ENCODE results near the gene NPSR1. TPM values are rescaled to one million over a fixed set of nuclear protein-coding genes. Genes with fewer than 3 reads are reported as not detected.

The NPSR1 gene
- total RNA-seq, 3 donors from 2014 or later (not counting 1 experiment from before 2014, with no cell fraction given) = not detected

DNA sequence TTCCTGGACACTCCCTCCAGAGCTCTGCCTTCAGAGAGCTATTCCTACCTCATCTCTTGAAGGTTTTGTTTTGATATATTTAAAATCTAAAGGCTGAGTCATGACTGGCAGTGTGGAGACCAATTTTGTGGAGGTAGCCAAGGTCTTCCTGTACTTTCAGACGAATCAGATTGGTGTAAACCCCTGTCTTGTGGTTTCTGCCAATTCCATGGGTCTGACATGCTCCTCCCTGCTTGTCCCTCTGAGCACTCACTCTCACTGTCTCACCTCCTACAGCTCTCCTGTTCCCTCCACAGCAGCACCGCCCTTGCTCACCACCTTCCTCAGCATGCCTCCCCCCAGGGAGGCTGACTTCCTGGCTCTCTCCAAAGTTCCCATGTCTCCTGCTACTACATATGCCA is 179.8 kb downstream of the NPSR1 start:
- Mint-ChIP-seq H3K36me3 (no peaks in the 10 kb centered on the region), H3K27me3 (ENCODE audit: low read depth in 2 of 2) (peaks cover 0 to 14% of the 10 kb centered on the region in 2 donors), H3K4me3 (no peak overlapping the region), H3K4me1 (no peaks in the 10 kb centered on the region), H3K27ac (no peak overlapping the region), H3K9me3 (peaks cover 0 to 1% of the 10 kb centered on the region in 2 donors)
- no peak overlapping the region for H3K4me3 ChIP-seq (ENCODE audit: low read length)
- ATAC-seq (no peak), DNase-seq (no peak)
- TF ChIP-seq, protein P1, sequence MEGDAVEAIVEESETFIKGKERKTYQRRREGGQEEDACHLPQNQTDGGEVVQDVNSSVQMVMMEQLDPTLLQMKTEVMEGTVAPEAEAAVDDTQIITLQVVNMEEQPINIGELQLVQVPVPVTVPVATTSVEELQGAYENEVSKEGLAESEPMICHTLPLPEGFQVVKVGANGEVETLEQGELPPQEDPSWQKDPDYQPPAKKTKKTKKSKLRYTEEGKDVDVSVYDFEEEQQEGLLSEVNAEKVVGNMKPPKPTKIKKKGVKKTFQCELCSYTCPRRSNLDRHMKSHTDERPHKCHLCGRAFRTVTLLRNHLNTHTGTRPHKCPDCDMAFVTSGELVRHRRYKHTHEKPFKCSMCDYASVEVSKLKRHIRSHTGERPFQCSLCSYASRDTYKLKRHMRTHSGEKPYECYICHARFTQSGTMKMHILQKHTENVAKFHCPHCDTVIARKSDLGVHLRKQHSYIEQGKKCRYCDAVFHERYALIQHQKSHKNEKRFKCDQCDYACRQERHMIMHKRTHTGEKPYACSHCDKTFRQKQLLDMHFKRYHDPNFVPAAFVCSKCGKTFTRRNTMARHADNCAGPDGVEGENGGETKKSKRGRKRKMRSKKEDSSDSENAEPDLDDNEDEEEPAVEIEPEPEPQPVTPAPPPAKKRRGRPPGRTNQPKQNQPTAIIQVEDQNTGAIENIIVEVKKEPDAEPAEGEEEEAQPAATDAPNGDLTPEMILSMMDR (IDR thresholded peaks at IDR 0.05) = no peak
- WGBS (ENCODE audit: insufficient coverage) = 45% methylated on average over 2 of the region's 2 CpGs
- intact Hi-C loops (cut with micrococcal nuclease) = no loop called here
- H3K27ac ChIP-seq (ENCODE audit: low read length) = no peak overlapping the region
- H3K9me3 ChIP-seq (ENCODE audit: control insufficient read depth, insufficient read depth, low read length) = no peaks in the 10 kb centered on the region
- H3K36me3 ChIP-seq (ENCODE audit: control insufficient read depth, insufficient read depth, low read length) = no peaks in the 10 kb centered on the region
- no peaks in the 10 kb centered on the region for H3K27me3 ChIP-seq (ENCODE audit: control insufficient read depth, insufficient read depth, low read length)
- H3K4me1 ChIP-seq (ENCODE audit: control insufficient read depth, insufficient read depth, low read length) = no peaks in the 10 kb centered on the region

DNA sequence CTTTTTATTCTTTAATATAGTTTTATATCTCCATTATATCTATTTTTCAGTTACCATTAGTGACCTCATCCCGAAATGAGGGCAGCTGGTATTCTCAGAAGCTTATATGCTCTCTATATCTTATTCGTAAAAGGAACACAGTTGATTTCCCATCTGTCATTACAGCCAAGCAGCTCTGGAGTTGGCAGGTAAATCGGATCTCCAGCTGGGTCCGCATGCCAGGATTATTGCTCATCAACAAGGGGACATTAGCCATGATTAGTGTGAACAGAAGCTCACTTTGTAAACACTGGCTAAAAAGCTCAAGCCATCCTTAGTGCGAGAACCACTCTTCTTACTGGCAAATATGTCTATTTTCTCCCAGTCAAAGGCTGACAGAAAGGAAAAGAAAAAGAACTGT is 180.3 kb downstream of the NPSR1 start:
- Histone ChIP-seq H3K36me3 (ENCODE audit: control insufficient read depth, insufficient read depth, low read length) (no peaks in the 10 kb centered on the region), H3K4me3 (ENCODE audit: low read length) (no peak overlapping the region), H3K9me3 (ENCODE audit: control insufficient read depth, insufficient read depth, low read length) (no peaks in the 10 kb centered on the region), H3K27ac (ENCODE audit: low read length) (no peak overlapping the region), H3K27me3 (ENCODE audit: control insufficient read depth, insufficient read depth, low read length) (no peaks in the 10 kb centered on the region), H3K4me1 (ENCODE audit: control insufficient read depth, insufficient read depth, low read length) (no peaks in the 10 kb centered on the region)
- TF ChIP-seq, protein P1 (IDR thresholded peaks at IDR 0.05) = no peak
- no peak for ATAC-seq
- no peak overlapping the region for H3K27ac Mint-ChIP-seq
- WGBS (ENCODE audit: insufficient coverage) = 92% methylated on average over 4 of the region's 5 CpGs
- no peak for DNase-seq
- peaks cover 0 to 3% of the 10 kb centered on the region in 2 donors for H3K9me3 Mint-ChIP-seq
- H3K27me3 Mint-ChIP-seq (ENCODE audit: low read depth in 2 of 2) = peaks cover 0 to 14% of the 10 kb centered on the region in 2 donors
- intact Hi-C loops (cut with micrococcal nuclease) = no loop called here
- no peaks in the 10 kb centered on the region for H3K36me3 Mint-ChIP-seq
- H3K4me3 Mint-ChIP-seq = no peak overlapping the region
- H3K4me1 Mint-ChIP-seq = no peaks in the 10 kb centered on the region

DNA sequence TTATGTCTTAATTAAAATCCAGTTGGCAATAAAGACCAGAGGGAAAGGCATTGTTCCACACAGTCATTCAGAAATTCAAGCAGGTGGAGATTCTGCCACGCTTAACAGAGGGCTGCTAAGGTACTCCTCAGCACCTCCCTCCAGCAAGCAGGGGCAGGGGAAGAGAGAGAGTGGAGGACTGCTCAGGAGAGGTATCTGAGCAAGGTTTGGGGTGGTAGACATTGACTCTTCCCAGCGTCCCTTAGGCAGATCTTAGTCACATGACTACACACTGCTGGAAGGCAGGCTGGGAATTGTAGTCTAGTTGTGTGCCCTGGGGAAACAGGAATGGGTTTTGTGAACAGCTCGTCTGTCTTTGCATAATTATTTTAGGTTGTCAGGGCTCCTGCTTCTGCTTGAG is 181.6 kb downstream of the NPSR1 start:
- no peaks in the 10 kb centered on the region for H3K36me3 ChIP-seq (ENCODE audit: control insufficient read depth, insufficient read depth, low read length)
- ATAC-seq (no peak), DNase-seq (no peak)
- H3K9me3 ChIP-seq (ENCODE audit: control insufficient read depth, insufficient read depth, low read length) = no peaks in the 10 kb centered on the region
- TF ChIP-seq, protein P1 (IDR thresholded peaks at IDR 0.05) = no peak
- intact Hi-C loops (cut with micrococcal nuclease) = no loop called here
- Mint-ChIP-seq H3K27me3 (ENCODE audit: low read depth in 2 of 2) (peaks cover 0 to 14% of the 10 kb centered on the region in 2 donors), H3K27ac (no peak overlapping the region), H3K4me1 (no peaks in the 10 kb centered on the region), H3K4me3 (no peak overlapping the region), H3K36me3 (no peaks in the 10 kb centered on the region), H3K9me3 (peaks cover 0 to 3% of the 10 kb centered on the region in 2 donors)
- H3K4me3 ChIP-seq (ENCODE audit: low read length) = no peak overlapping the region
- H3K27me3 ChIP-seq (ENCODE audit: control insufficient read depth, insufficient read depth, low read length) = no peaks in the 10 kb centered on the region
- H3K4me1 ChIP-seq (ENCODE audit: control insufficient read depth, insufficient read depth, low read length) = no peaks in the 10 kb centered on the region
- H3K27ac ChIP-seq (ENCODE audit: low read length) = no peak overlapping the region
- 62% methylated on average over 3 of the region's 3 CpGs for WGBS (ENCODE audit: insufficient coverage)

DNA sequence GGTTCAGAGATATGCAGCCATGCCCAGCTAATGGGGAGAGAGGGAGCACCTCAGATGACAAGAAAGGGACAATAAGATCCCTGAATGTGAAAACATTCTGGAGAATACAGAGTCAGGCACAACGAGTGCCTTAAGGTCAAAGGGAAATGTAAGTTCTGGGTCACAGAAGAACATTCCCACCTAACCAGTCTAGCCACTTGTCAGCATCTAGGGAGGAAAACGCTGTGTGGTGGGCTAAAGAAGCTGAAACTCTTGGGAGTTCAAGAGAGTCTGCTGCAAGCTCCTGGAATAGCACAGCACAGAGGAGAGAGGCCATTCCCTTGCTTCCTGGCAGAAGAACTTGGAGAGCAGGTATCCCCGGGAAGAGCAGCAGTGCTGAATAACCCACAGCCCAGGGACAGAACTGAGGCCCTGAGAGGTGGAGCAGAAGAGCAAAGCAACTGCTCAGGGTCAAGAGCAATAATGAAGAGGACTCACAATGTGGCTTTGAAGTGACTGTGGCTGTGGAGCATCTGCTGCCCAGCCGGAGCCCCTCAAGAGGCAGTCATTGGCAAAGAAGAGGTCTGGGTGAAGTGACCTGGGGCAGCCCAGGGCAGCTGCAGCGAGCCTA is 182.3 kb downstream of the NPSR1 start:
- ATAC-seq (no peak), DNase-seq (no peak)
- Histone ChIP-seq H3K27me3 (ENCODE audit: control insufficient read depth, insufficient read depth, low read length) (no peaks in the 10 kb centered on the region), H3K4me1 (ENCODE audit: control insufficient read depth, insufficient read depth, low read length) (no peaks in the 10 kb centered on the region), H3K36me3 (ENCODE audit: control insufficient read depth, insufficient read depth, low read length) (no peaks in the 10 kb centered on the region), H3K9me3 (ENCODE audit: control insufficient read depth, insufficient read depth, low read length) (no peaks in the 10 kb centered on the region), H3K27ac (ENCODE audit: low read length) (no peak overlapping the region), H3K4me3 (ENCODE audit: low read length) (no peak overlapping the region)
- Mint-ChIP-seq H3K4me1 (no peaks in the 10 kb centered on the region), H3K4me3 (no peak overlapping the region), H3K27me3 (ENCODE audit: low read depth in 2 of 2) (peaks cover 0 to 12% of the 10 kb centered on the region in 2 donors), H3K27ac (no peak overlapping the region), H3K9me3 (peaks cover 0 to 3% of the 10 kb centered on the region in 2 donors), H3K36me3 (no peaks in the 10 kb centered on the region)
- intact Hi-C loops (cut with micrococcal nuclease) = no loop called here
- TF ChIP-seq, protein P1 (IDR thresholded peaks at IDR 0.05) = no peak
- 85% methylated on average over 4 of the region's 5 CpGs for WGBS (ENCODE audit: insufficient coverage)
